NCI-H1694 (cell line): ENCODE data around the gene VAV2.

Experiments
- DNase-seq: peaks from one replicate; lab custom pipeline; 2025; lab: John Stamatoyannopoulos, UW

Gene VAV2, protein sequence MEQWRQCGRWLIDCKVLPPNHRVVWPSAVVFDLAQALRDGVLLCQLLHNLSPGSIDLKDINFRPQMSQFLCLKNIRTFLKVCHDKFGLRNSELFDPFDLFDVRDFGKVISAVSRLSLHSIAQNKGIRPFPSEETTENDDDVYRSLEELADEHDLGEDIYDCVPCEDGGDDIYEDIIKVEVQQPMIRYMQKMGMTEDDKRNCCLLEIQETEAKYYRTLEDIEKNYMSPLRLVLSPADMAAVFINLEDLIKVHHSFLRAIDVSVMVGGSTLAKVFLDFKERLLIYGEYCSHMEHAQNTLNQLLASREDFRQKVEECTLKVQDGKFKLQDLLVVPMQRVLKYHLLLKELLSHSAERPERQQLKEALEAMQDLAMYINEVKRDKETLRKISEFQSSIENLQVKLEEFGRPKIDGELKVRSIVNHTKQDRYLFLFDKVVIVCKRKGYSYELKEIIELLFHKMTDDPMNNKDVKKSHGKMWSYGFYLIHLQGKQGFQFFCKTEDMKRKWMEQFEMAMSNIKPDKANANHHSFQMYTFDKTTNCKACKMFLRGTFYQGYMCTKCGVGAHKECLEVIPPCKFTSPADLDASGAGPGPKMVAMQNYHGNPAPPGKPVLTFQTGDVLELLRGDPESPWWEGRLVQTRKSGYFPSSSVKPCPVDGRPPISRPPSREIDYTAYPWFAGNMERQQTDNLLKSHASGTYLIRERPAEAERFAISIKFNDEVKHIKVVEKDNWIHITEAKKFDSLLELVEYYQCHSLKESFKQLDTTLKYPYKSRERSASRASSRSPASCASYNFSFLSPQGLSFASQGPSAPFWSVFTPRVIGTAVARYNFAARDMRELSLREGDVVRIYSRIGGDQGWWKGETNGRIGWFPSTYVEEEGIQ

GRCh38 chr9:133991964-133992779 lies at the start of gene VAV2:
Gene VAV2, minus strand, starts transcription at chr9:133992324. Its CDS starts 46 bp downstream, at chr9:133992278.
- no peak for DNase-seq

DNA sequence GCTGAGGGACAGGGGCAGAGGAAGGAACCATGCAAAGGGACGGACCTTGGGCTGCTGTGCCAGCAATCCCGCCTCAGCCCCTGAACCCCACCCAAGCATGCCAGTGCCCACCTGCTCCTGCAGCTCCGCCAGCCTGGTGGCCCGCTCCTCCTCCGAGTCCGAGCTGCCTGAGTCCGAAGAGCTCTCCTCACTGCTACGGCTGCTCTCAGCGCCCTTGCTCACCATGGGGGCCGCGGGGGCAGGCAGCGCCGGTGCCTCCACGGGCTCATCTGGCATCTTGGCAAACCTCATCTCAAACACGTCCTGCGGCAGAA lies 49.5 kb upstream of the VAV2 start:
- no peak for DNase-seq

DNA sequence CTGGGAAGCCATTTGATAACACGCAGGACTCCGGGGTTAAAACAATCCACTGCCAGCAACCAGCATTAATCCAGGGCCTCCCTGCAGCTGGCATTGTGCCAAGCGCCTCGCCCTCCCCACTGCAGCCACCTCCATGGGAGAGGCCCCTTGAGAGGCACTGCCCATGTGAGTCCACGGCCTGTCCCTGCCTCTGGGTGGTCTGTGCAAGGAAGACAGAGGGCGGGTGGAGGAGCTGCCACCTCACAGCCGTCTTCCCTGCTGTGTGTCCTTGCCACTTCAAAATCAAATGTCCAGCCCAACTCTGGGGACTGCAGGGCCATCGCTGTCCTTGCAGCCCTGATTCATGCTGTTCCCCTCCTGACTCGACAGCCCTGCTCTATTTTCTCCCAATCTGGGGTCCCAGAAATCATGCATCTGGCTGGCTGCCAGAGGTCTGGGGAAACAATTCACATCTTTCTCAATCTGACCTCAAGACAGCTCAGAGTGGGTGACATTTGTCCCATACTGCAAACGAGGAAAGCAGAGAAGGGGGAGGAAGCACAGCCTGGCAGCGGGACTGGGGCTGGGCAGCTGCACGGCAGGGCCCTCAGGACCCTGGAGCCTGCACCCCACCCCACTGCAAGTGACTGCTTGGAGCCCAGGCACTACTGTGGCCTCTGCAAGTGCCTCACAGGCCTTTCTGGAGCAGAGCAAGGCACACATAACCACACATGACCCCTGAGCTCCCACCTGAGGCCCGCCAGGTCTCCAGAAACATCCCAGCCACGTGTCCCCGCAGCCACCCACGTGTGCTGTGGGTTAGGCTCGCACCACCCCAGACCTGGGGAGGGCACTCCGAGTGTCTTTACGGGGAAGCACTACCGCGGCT lies 48.9 kb upstream of the VAV2 start:
- DNase-seq: no peak

DNA sequence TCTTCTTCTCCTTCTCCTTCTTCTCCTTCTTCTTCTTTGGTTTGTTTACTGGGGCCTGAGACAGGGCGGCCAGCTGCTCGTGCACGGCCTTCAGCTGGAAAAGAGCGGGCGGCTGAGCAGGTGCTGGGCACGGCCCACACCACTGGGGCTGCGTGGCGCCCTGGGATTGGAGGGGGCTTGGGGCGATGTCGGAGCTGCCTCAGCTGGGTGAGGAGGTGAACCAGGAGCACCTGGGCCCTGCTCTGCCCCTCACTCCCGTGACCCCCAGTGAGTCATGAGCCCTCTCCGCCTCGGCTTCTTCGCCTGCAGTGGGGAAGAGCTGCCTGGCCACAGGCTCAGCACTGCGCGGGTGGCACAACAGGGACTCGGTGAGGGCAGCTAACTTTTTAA lies 48.0 kb upstream of the VAV2 start:
- no peak for DNase-seq

DNA sequence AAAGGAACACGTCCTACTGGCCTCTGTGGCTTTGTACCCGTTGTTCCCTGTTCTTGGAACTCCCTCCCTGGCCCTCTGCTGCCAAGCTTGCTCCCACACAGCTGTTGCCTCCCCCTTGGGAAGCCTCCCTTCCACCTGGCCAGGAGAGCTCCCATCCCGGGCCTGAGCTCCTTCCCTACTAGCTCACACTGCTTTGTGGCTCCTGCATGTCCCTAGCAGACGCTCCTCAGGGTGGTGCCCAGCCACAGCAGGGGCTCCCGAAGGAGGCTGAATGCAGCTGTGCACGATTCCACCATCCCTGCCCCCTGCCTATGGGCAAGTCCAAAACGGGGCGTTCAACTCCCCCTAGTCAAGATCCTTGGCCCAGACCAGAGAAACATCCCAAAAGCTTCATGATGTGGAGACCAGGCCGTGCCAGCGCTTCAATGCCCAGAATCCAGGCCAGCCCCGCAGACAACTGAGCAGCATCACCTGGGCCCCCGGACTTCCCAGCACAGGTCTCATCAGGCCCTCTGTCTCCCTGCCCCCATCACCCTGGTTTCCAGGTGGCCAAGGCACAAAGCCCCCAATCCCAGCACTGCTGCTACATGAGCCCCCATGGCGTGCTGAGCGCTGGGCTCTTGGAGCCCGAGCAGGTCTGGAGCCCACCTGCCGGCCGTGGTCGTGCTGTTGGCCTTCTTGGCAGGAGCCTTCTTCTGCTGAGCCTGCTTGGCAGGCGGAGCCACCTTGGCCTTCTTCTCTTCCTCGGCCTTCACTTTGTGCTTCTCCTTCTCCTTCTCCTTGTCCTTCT lies 47.5 kb upstream of the VAV2 start:
- DNase-seq: no peak

- DNase-seq: no peak
Observed at GRCh38 chr9:134037641-134038040, 45.5 kb upstream of the VAV2 start.

- DNase-seq: no peak
Observed at GRCh38 chr9:134036130-134036529, 44.0 kb upstream of the VAV2 start.

GRCh38 chr9:134035041-134036039 lies 43.2 kb upstream of the VAV2 start:
- no peak for DNase-seq

GRCh38 chr9:134034215-134035040 lies 42.3 kb upstream of the VAV2 start:
- no peak for DNase-seq

DNA sequence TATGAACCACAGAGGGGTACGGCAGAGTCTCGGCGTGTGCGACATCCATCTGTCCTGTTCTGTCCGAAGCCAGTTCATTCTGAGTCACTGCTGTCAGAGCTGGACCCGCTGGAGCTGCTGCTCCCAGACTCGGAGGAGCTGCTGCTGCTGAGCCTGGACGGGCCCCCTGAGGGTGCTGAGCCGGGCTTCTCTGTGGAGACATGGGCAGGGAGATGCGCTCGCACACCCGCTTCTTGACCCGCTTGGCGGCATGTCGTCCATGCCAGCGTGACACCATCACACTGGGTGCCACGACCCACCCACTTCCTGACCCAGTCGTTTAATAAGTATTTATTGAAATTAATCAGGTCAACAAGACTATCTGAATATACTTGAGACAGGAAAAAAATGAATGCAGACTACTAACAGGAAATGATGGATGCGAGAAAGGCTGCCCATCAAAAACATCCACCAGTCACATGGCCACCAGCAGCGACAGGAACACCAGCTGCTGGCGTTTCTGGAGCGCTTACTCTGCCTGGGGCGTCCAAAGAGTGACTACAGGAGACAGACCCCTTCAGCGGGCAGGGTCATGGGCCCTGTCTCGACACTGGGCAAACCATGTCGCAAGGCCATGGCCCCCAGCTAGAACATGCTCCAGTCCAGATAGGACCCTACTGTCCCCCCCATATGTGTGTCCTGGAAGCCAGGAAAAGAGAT lies 41.5 kb upstream of the VAV2 start:
- DNase-seq: no peak

- DNase-seq: no peak
Observed at GRCh38 chr9:134032456-134033222, 40.5 kb upstream of the VAV2 start.

GRCh38 chr9:134031783-134032182 lies 39.7 kb upstream of the VAV2 start:
- DNase-seq: no peak

- DNase-seq: no peak
Observed at GRCh38 chr9:134030821-134031470, 38.8 kb upstream of the VAV2 start.

- no peak for DNase-seq
Observed at GRCh38 chr9:134029248-134030226, 37.4 kb upstream of the VAV2 start.

DNA sequence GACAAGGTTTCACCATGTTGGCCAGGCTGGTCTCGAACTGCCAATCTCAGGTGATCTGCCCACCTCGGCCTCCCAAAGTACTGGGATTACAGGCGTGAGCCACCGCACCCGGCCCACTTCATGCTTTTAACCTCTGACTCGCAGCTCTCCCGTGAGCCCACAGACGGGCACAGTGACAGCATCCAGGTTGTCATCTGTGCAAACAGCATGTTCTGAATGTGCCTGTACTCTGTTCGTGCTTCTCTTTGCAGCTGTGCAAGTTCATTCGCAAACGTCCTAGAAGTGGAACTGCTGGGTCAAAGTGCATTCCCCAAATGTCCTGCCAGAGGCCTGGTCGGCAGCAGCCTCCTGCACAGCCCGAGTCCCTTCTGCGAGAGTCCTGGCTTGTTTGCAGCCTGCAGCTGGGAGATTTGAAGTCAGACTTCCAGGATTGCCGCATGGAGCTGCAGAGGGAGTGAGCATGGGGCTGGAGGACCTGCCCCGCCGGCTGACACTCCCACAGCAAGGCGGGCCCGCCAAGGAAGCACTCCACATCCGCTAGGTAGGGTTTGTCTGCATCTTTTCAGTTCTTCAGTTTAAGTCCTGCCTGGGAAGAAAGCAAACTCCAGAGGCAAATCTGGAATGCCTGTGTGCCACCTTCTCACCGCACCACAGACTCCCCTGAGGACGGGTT lies 36.6 kb upstream of the VAV2 start:
- DNase-seq: no peak
